DND-41 (cell line): ENCODE results near the gene TMC2.

Source experiments
- ATAC-seq: fragments of 200-7000 bp; cut with Tn5 transposase; 3 replicates; pipeline ENCODE4 v1.9.1; 2021; ENCODE audit warnings: low read depth; ENCODE audit not compliant: insufficient read depth
- DNase-seq: peaks from one replicate; pipeline ENCODE4 v3.0.0-alpha.2; 2020
- H2AFZ ChIP-seq: 2 replicates; pipeline ENCODE4 v1.6.0; 2012; ENCODE audit warnings: low read depth, low read length
- H3K27ac ChIP-seq: 2 replicates; pipeline ENCODE4 v1.5.1; 2012; ENCODE audit warnings: low read length, inconsistent platforms
- H3K27me3 ChIP-seq: fragments of 200-600 bp; sonication (generic); 2 replicates; pipeline ENCODE4 v1.6.0; 2012; ENCODE audit warnings: low read length, mild to moderate bottlenecking, inconsistent platforms; ENCODE audit not compliant: insufficient read depth, poor library complexity
- H3K36me3 ChIP-seq: 2 replicates; pipeline ENCODE4 v1.5.1; 2012; ENCODE audit warnings: low read length, inconsistent platforms; ENCODE audit not compliant: insufficient read depth
- H3K4me1 ChIP-seq: 2 replicates; pipeline ENCODE4 v1.5.1; 2012; ENCODE audit warnings: mild to moderate bottlenecking, low read length; ENCODE audit not compliant: insufficient read depth
- H3K4me2 ChIP-seq: 2 replicates; pipeline ENCODE4 v1.6.0; 2012; ENCODE audit warnings: mild to moderate bottlenecking, moderate library complexity, low read length, inconsistent platforms; ENCODE audit not compliant: insufficient read depth
- H3K4me3 ChIP-seq, 2 experiments: fragments of 200-600 bp in 1 of 2; shearing (Covaris generic) in 1 of 2; 2 replicates each; pipeline ENCODE4 v1.5.1; 2012 to 2016; ENCODE audit warnings: inconsistent platforms in 2 of 2, low read length in 2 of 2, mild to moderate bottlenecking in 2 of 2, low read depth in 1 of 2, moderate library complexity in 1 of 2
- H3K79me2 ChIP-seq: 2 replicates; pipeline ENCODE4 v1.6.0; 2012; ENCODE audit warnings: low read length, inconsistent platforms; ENCODE audit not compliant: insufficient read depth
- H3K9ac ChIP-seq: 2 replicates; pipeline ENCODE4 v1.6.0; 2012; ENCODE audit warnings: low read depth, mild to moderate bottlenecking, inconsistent platforms, low read length, moderate library complexity
- H3K9me3 ChIP-seq: 2 replicates; pipeline ENCODE4 v1.5.1; 2012; ENCODE audit warnings: low read length, moderate library complexity, mild to moderate bottlenecking, inconsistent platforms; ENCODE audit not compliant: insufficient read depth, severe bottlenecking
- H4K20me1 ChIP-seq: 2 replicates; pipeline ENCODE4 v1.6.0; 2012; ENCODE audit warnings: low read length; ENCODE audit not compliant: insufficient read depth
- EZH2 ChIP-seq: IDR thresholded peaks from 3 replicates; pipeline ENCODE4 v1.6.1; 2012; ENCODE audit warnings: borderline replicate concordance, low read depth, mild to moderate bottlenecking, moderate library complexity, low read length, inconsistent platforms; ENCODE audit not compliant: severe bottlenecking
- TF ChIP-seq, protein P1 (sequence below): IDR thresholded peaks from 2 replicates; pipeline ENCODE4 v1.5.1; 2012; ENCODE audit warnings: borderline replicate concordance, low read length, moderate library complexity, mild to moderate bottlenecking; ENCODE audit not compliant: poor library complexity, severe bottlenecking; ENCODE audit errors: extremely low read depth

Gene TMC2

DNA sequence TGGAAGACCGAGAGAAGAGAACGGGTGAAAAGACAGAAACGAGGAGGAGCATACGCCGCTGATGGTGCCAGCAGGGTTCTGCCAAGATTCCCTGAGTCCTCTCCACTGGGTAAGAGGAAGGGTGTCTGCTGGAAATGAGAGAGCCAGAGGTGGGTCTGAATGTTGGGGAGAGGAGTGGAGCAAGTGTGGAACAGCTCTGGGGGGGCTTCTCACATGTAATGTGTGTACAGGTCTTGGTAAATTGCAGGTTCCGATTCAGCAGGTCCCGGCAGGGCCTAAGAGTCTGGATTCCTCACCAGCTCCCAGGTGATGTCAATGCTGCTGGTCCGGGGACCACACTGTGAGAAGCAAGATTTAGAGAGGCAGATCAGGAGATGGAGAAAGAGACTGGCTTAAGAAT, 154.8 kb downstream of the TMC2 start:
- no peak overlapping the region for H3K9ac ChIP-seq
- ATAC-seq: no peak
- no peaks in the 10 kb centered on the region for H3K9me3 ChIP-seq
- H3K36me3 ChIP-seq: no peaks in the 10 kb centered on the region
- H3K4me2 ChIP-seq: no peak overlapping the region
- no peak for TF ChIP-seq EZH2
- TF ChIP-seq, protein P1, sequence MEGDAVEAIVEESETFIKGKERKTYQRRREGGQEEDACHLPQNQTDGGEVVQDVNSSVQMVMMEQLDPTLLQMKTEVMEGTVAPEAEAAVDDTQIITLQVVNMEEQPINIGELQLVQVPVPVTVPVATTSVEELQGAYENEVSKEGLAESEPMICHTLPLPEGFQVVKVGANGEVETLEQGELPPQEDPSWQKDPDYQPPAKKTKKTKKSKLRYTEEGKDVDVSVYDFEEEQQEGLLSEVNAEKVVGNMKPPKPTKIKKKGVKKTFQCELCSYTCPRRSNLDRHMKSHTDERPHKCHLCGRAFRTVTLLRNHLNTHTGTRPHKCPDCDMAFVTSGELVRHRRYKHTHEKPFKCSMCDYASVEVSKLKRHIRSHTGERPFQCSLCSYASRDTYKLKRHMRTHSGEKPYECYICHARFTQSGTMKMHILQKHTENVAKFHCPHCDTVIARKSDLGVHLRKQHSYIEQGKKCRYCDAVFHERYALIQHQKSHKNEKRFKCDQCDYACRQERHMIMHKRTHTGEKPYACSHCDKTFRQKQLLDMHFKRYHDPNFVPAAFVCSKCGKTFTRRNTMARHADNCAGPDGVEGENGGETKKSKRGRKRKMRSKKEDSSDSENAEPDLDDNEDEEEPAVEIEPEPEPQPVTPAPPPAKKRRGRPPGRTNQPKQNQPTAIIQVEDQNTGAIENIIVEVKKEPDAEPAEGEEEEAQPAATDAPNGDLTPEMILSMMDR: no peak
- no peak overlapping the region for H2AFZ ChIP-seq
- H4K20me1 ChIP-seq: peaks cover 2% of the 10 kb centered on the region; the same call in 1 of the 2 replicates
- H3K4me1 ChIP-seq: no peaks in the 10 kb centered on the region
- H3K27me3 ChIP-seq: peaks cover 45% of the 10 kb centered on the region
- H3K27ac ChIP-seq: no peak overlapping the region
- no peak for DNase-seq
- H3K4me3 ChIP-seq: no peak overlapping the region
- no peaks in the 10 kb centered on the region for H3K79me2 ChIP-seq
